K562 (cell line): ENCODE data around the gene NOL4L.

ENCODE experiments used
- CTCF ChIP-seq, 3 experiments: IDR thresholded peaks in 2 of 3; conservative IDR thresholded peaks in 1 of 3; 2 replicates each; pipeline ENCODE4 v1.5.1; 2011 to 2012; ENCODE audit warnings: low read length in 3 of 3, mild to moderate bottlenecking in 3 of 3, control low read depth in 2 of 3, improper control_type of control experiment in 1 of 3, inconsistent platforms in 1 of 3, low read depth in 1 of 3, mixed read lengths in 1 of 3, moderate library complexity in 1 of 3; ENCODE audit not compliant: insufficient read depth in 2 of 3
- HDAC6 ChIP-seq: IDR thresholded peaks from 2 replicates; pipeline ENCODE4 v1.6.1; 2012; ENCODE audit warnings: low read depth, mild to moderate bottlenecking, control low read depth, inconsistent platforms, low read length, moderate library complexity
- MAX ChIP-seq: sonication (generic); formaldehyde crosslinking; IDR thresholded peaks from 2 replicates; pipeline ENCODE4 v1.9.0; 2022; ENCODE audit warnings: mild to moderate bottlenecking, missing genetic modification reagents
- POLR2A ChIP-seq: fragments of 450-650 bp; conservative IDR thresholded peaks from 2 replicates; pipeline ENCODE4 v1.6.1; 2016
- POLR2AphosphoS2 ChIP-seq: IDR thresholded peaks from 2 replicates; pipeline ENCODE4 v1.6.1; 2012; ENCODE audit warnings: low read length, improper control_type of control experiment
- RFX5 ChIP-seq: IDR thresholded peaks from 2 replicates; pipeline ENCODE4 v1.6.1; 2011; ENCODE audit warnings: low read depth, mild to moderate bottlenecking, improper control_type of control experiment, low read length
- RNF2 ChIP-seq: sonication (generic); IDR thresholded peaks from 2 replicates; pipeline ENCODE4 v1.6.1; 2016
- SMAD4 ChIP-seq: fragments of 250-450 bp; sonication (Bioruptor Pico); conservative IDR thresholded peaks from 2 replicates; pipeline ENCODE4 v1.8.0; 2021; ENCODE audit warnings: inconsistent platforms, mild to moderate bottlenecking, moderate library complexity
- SMARCA4 ChIP-seq: fragments of 450-650 bp; IDR thresholded peaks from 2 replicates; pipeline ENCODE4 v1.6.1; 2016

GRCh38 chr20:32520927-32521203 lies 64.3 kb downstream of the NOL4L start:
- TF ChIP-seq POLR2A (no peak), CTCF (IDR thresholded peaks at IDR 0.05 in 2 of 3, conservative IDR thresholded peaks at IDR 0.05 in 1 of 3; ENCODE audit: insufficient read depth in 2 of 3, low read depth in 1 of 3, low read length in 3 of 3) (no peak), RNF2 (no peak), HDAC6 (no peak), RFX5 (no peak), SMARCA4 (no peak), SMAD4 (CRISPR knock-in tag) (no peak), MAX (CRISPR knock-in tag) (no peak), POLR2AphosphoS2 (no peak)
